IMR-90 (cell line): ENCODE data around the gene DISC1. TPM values are rescaled to one million over a fixed set of nuclear protein-coding genes. Genes with fewer than 3 reads are reported as not detected.

Source experiments
- ATAC-seq: fragments of 200-7000 bp; cut with Tn5 transposase; 2 replicates; pipeline ENCODE4 v1.9.1; 2020; ENCODE audit warnings: low read depth, mild to moderate bottlenecking, moderate library complexity
- BruUV-seq: library from RNA; stranded (reverse); fragments of 400-500 nt; replicated peaks from 2 replicates; lab custom pipeline; 2021; lab: Mats Ljungman, UMichigan
- CTCF ChIA-PET: fragments of 300-600 bp; formaldehyde crosslinking; extraction: SDS; loops from one replicate; lab custom pipeline; 2021; ENCODE audit warnings: antibody characterized with exemption; lab: Yijun Ruan, JAX
- POLR2A ChIA-PET: fragments of 300-600 bp; sonication (Branson Sonifier 250); formaldehyde crosslinking; loops from one replicate; lab custom pipeline; 2022; ENCODE audit warnings: antibody characterized with exemption; ENCODE audit not compliant: unreplicated experiment; lab: Charles Lee
- DNase-seq: peaks from one replicate; pipeline ENCODE4 v3.0.0; 2013
- H2AFZ ChIP-seq: replicated peaks from 2 replicates; pipeline ENCODE3; 2013; ENCODE audit warnings: low read length, mild to moderate bottlenecking; ENCODE audit not compliant: poor library complexity
- H2AK5ac ChIP-seq: 2 replicates; pipeline ENCODE4 v1.6.1; 2013; ENCODE audit warnings: low read depth, low read length, inconsistent platforms
- H2AK9ac ChIP-seq: replicated peaks from 2 replicates; pipeline ENCODE3; 2013; ENCODE audit warnings: mild to moderate bottlenecking, low read depth, low read length, moderate library complexity; ENCODE audit not compliant: poor library complexity
- H2BK120ac ChIP-seq: 2 replicates; pipeline ENCODE4 v1.6.1; 2013; ENCODE audit warnings: low read depth, low read length, inconsistent platforms
- H2BK15ac ChIP-seq: 3 replicates; pipeline ENCODE4 v1.6.1; 2013; ENCODE audit warnings: low read depth, low read length, inconsistent platforms
- H2BK20ac ChIP-seq: 2 replicates; pipeline ENCODE4 v1.6.1; 2013; ENCODE audit warnings: low read depth, mild to moderate bottlenecking, inconsistent platforms, low read length, moderate library complexity
- H2BK5ac ChIP-seq: 2 replicates; pipeline ENCODE4 v1.6.1; 2013; ENCODE audit warnings: mild to moderate bottlenecking, low read depth, low read length, inconsistent platforms; ENCODE audit not compliant: poor library complexity, severe bottlenecking
- H3K14ac ChIP-seq: replicated peaks from 2 replicates; pipeline ENCODE4 v1.6.1; 2013; ENCODE audit warnings: low read depth, low read length, inconsistent platforms
- H3K18ac ChIP-seq: 2 replicates; pipeline ENCODE4 v1.6.1; 2013; ENCODE audit warnings: low read depth, low read length, control low read depth
- H3K23ac ChIP-seq: 2 replicates; pipeline ENCODE4 v1.6.1; 2013; ENCODE audit warnings: low read depth, low read length, inconsistent platforms
- H3K27ac ChIP-seq: 2 replicates; pipeline ENCODE4 v1.5.1; 2013; ENCODE audit warnings: mild to moderate bottlenecking, control low read depth, low read length; ENCODE audit not compliant: insufficient read depth
- H3K27me3 ChIP-seq: 2 replicates; pipeline ENCODE4 v1.6.1; 2013; ENCODE audit warnings: low read length; ENCODE audit not compliant: control insufficient read depth, insufficient read depth
- H3K36me3 ChIP-seq: 2 replicates; pipeline ENCODE4 v1.6.1; 2013; ENCODE audit warnings: low read length, mixed read lengths; ENCODE audit not compliant: control insufficient read depth, insufficient read depth
- H3K4ac ChIP-seq: 2 replicates; pipeline ENCODE4 v1.6.1; 2013; ENCODE audit warnings: low read depth, low read length, inconsistent platforms
- H3K4me1 ChIP-seq: 2 replicates; pipeline ENCODE4 v1.6.1; 2013; ENCODE audit warnings: low read length, mixed read lengths; ENCODE audit not compliant: control insufficient read depth, insufficient read depth
- H3K4me2 ChIP-seq: 2 replicates; pipeline ENCODE4 v1.6.1; 2013; ENCODE audit warnings: low read depth, mild to moderate bottlenecking, control low read depth, low read length, moderate library complexity
- H3K4me3 ChIP-seq: 2 replicates; pipeline ENCODE4 v1.5.1; 2013; ENCODE audit warnings: low read depth, mild to moderate bottlenecking, control low read depth, low read length, moderate library complexity; ENCODE audit not compliant: insufficient read depth
- H3K56ac ChIP-seq: 2 replicates; pipeline ENCODE4 v1.6.1; 2013; ENCODE audit warnings: low read length, inconsistent platforms; ENCODE audit not compliant: insufficient read depth; ENCODE audit errors: extremely low read depth
- H3K79me1 ChIP-seq, 2 experiments: 2 replicates each; pipeline ENCODE4 v1.6.1; 2013; ENCODE audit warnings: low read length in 2 of 2, inconsistent platforms in 1 of 2, low read depth in 1 of 2
- H3K9ac ChIP-seq: 2 replicates; pipeline ENCODE4 v1.6.1; 2013; ENCODE audit warnings: low read depth, low read length, control low read depth
- H3K9me1 ChIP-seq: 2 replicates; pipeline ENCODE4 v1.6.1; 2013; ENCODE audit warnings: low read length, inconsistent platforms; ENCODE audit not compliant: insufficient read depth
- H3K9me3 ChIP-seq: 2 replicates; pipeline ENCODE4 v1.6.1; 2013; ENCODE audit warnings: low read length; ENCODE audit not compliant: control insufficient read depth, insufficient read depth
- H4K20me1 ChIP-seq: 2 replicates; pipeline ENCODE4 v1.6.1; 2013; ENCODE audit warnings: low read length, inconsistent platforms; ENCODE audit not compliant: insufficient read depth
- H4K5ac ChIP-seq: 2 replicates; pipeline ENCODE4 v1.6.1; 2013; ENCODE audit warnings: mild to moderate bottlenecking, low read depth, low read length, control low read depth
- H4K8ac ChIP-seq, 2 experiments: 2 replicates each; pipeline ENCODE4 v1.6.1; 2013; ENCODE audit warnings: low read depth in 2 of 2, low read length in 2 of 2, control low read depth in 1 of 2, inconsistent platforms in 1 of 2
- H4K91ac ChIP-seq: 2 replicates; pipeline ENCODE4 v1.6.1; 2013; ENCODE audit warnings: low read depth, low read length, inconsistent platforms; ENCODE audit not compliant: insufficient read depth
- CEBPB ChIP-seq: IDR thresholded peaks from 2 replicates; pipeline ENCODE4 v1.6.1; 2012; ENCODE audit warnings: low read depth, low read length, improper control_type of control experiment
- RFX5 ChIP-seq: IDR thresholded peaks from 2 replicates; pipeline ENCODE4 v1.8.0; 2012; ENCODE audit warnings: low read depth, mild to moderate bottlenecking, low read length, moderate library complexity
- WGBS, 2 experiments: methylation state at CpG; one replicate each; pipeline versions ENCODE4 v1.1.5 to v1.1.7; 2013; ENCODE audit warnings: missing lambda C conversion rate in 2 of 2; ENCODE audit not compliant: insufficient read length in 1 of 2; ENCODE audit errors: extremely low coverage in 2 of 2; 5-methylcytosine and 5-hydroxymethylcytosine counted together
- dilution Hi-C: fragments of 300-500 bp; cut with HindIII; formaldehyde crosslinking; loops from one replicate; pipeline ENCODE4 v1.14.3; 2018; ENCODE audit warnings: low sequenced_read_pairs; ENCODE audit not compliant: unreplicated experiment
- in situ Hi-C: fragments of 300-500 bp; cut with MboI; formaldehyde crosslinking; loops from 3 replicates; pipeline ENCODE4 v1.14.3; 2019; ENCODE audit warnings: low sequenced_read_pairs, inconsistent platforms, mixed read lengths
- intact Hi-C: fragments of 100-400 bp; cut with micrococcal nuclease; formaldehyde crosslinking; loops from 2 replicates; pipeline ENCODE4 v1.10.0; 2022
- polyA plus RNA-seq, 3 experiments: library from polyadenylated mRNA; depleted of rRNA; stranded (reverse); fragments of >200 nt; gene quantifications; 2 replicates each; pipeline ENCODE4 v1.2.3, GENCODE V29; 2012; ENCODE audit warnings: low replicate concordance in 1 of 3
- total RNA-seq: library from RNA; depleted of rRNA; stranded (reverse); fragments of >200 nt; gene quantifications from 2 replicates; pipeline ENCODE4 v1.2.3, GENCODE V29; 2012

The DISC1 gene
- total and polyA plus RNA-seq, 2 of the 4 experiments (the other 2 are of a cell fraction), result 2.2 to 7.0 TPM

- intact Hi-C loops, result loop anchor here (2.0 to 10.0 kb wide), 4 partner anchors 110 to 872 kb away; no protein-coding TSS in a partner anchor
- H2BK5ac ChIP-seq, result no peak overlapping the region
- H4K5ac ChIP-seq, result no peak overlapping the region
- H2BK15ac ChIP-seq, result no peak overlapping the region
- no peak overlapping the region for H3K4me3 ChIP-seq
- no peak overlapping the region for H2AFZ ChIP-seq
- DNase-seq (no peak), ATAC-seq (peak; percentile 53)
- H3K4ac ChIP-seq, result no peak overlapping the region
- H3K79me1 ChIP-seq, result no peaks in the 10 kb centered on the region
- H3K9me3 ChIP-seq, result peaks cover 3% of the 10 kb centered on the region; the same call in 1 of the 2 replicates
- H3K9me1 ChIP-seq, result no peaks in the 10 kb centered on the region; the same call in 1 of the 2 replicates
- H3K27me3 ChIP-seq, result no peaks in the 10 kb centered on the region
- BruUV-seq, result no TSS peak
- no peaks in the 10 kb centered on the region for H3K4me1 ChIP-seq
- no peak overlapping the region for H2AK5ac ChIP-seq
- ChIA-PET CTCF (interaction anchor here (0.6 to 2.1 kb wide), 19 partner anchors 9 to 105 kb away, joined by 3 to 8 read pairs (median 4); no protein-coding TSS in a partner anchor), POLR2A (interaction anchor here (0.5 kb wide), 1 partner anchor 416 kb away, joined by 9 read pairs; no protein-coding TSS in a partner anchor)
- H3K36me3 ChIP-seq, result peaks cover 5% of the 10 kb centered on the region; the same call in 1 of the 2 replicates
- no peak overlapping the region for H3K23ac ChIP-seq
- WGBS, 2 experiments, result no CpG with 5 or more reads among the region's 2 CpGs
- H2BK120ac ChIP-seq, result no peak overlapping the region
- TF ChIP-seq CEBPB (peak; percentile 33; the same call in 1 of the 2 replicates), RFX5 (no peak)
- dilution Hi-C loops, result no loop called here
- no peak overlapping the region for H3K4me2 ChIP-seq
- in situ Hi-C loops, result no loop called here
- H2BK20ac ChIP-seq, result no peak overlapping the region
- no peak overlapping the region for H4K8ac ChIP-seq
- H3K27ac ChIP-seq, result no peak overlapping the region
- no peaks in the 10 kb centered on the region for H4K20me1 ChIP-seq
- H3K9ac ChIP-seq, result no peak overlapping the region
- H3K18ac ChIP-seq, result no peak overlapping the region
- no peak overlapping the region for H3K56ac ChIP-seq
- H2AK9ac ChIP-seq, result no peak overlapping the region
- H3K14ac ChIP-seq, result no peak overlapping the region
- no peak overlapping the region for H4K91ac ChIP-seq
These were observed 130.5 kb downstream of the DISC1 start for GRCh38 chr1:231757101-231757404.
